Activated CD4-positive, alpha-beta T cell treated with anti-CD3 and anti-CD28 coated beads for 24 hours (primary cell): ENCODE measurements around the gene NKD1.

Source experiments
- DNase-seq, 2 donors: peaks; one replicate each; pipeline ENCODE4 v3.0.0-alpha.2; 2020; ENCODE audit warnings: low read depth in 2 of 2

NKD1 gene

DNA sequence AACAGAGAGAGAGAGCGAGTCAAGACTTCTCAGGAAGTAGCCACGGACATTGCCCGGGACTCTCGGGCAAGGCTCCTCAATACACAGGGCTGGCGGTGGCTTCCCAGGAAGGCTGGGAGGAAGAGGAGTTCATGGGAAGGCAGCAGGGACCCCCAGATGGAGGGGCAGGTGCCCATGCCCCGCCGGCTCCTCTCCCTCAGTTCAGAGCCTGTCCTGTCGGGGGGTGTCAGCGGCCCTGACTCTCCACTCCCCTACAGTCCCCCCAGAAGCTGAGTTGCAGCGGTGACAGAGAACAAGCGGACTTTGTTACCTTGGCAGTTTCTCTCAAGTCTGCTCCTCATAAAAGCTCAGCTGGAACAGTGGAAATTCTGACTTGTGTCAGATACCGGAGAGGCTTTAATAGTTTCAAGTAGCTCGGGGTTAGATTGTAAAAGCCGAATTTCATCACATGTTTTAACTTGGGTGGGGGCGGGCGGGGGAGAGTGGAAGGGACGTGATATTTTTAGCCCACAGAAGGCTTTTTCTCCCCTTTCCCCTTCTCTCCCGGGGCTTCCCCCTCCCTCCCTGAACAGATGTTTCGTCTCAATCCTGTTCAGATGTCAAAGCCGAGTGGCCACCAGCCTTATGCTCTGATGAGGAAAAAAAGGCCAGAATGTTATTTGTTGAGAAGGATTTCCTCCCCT lies 65.2 kb downstream of the NKD1 start:
- DNase-seq: no peak

DNA sequence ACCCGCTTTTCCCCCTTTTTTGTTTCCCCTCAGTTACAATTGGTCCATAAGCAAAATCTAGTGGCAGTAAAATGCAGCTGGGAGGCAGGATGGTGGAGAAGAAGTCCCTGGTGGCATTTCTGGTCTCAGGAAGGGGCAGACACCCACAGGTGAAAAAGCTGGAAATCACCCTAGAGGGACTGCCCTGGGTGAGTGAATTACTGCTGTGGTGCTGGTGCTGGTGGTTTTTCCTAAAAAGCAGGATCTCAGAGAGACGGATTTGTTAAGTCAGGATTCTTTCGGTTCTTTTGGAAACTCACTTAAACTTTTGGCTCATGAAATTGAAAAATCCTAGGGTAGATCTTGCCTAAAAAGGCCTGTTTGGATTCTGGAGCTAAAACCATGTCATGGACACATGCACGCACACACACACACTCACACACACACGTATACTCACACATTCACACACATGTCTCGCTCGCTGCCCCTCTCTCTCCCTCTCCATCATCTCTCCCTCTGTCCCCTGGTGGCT lies 65.8 kb downstream of the NKD1 start:
- DNase-seq: no peak

DNA sequence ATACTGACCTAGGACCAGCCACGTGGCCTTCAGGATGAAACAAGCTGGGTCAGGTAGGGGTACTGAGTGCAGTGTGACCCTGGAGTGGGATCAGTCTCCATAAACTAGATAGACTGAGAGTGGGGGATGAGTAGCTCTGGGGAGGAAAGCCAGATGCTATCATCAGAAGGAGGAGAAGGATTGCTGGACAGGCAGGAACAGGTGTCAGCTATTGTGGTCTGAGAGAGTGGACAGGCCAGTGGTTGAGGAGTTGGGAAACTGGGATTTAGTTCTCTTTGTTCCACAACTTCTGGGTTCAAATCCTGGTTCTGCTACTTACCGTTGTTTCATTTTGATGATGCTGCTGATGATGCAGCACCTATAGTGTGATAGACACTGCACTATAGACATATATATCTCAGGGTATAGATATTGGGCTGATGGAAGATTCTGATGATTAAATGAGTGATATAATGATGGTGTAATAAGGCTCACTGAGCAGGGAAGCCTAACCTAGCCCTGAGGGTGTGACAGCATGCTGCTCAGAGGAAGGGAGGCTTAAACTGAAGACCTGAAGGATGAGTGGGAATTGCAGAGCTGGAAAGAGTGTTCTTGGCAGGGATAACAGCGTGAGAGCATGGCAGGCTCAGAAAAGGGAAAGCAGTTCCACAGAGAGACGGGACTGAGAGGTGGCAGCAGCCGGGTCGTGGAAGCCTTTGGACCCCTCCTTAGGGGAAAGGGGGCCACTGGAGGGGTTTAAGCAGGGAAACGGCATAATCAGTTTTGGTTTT lies 66.9 kb downstream of the NKD1 start:
- DNase-seq: no peak

DNA sequence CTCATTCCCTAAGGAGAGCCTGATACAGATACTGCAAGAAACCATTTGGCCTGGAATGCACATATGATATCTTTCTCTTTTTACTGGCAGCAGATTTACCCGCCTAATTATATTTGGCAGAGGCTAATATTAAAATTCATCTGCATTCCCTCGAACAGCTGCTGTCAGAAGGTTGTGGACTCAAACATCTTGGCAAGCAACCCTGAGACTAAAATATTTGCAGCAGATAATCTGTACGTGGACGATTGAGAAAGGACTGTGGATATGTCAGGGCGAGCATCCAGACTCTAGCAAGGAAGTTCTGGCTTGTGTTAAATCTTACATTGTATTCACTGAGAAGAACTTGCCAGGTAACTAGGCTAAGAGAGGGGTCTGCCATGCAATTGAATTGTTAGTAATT lies 67.7 kb downstream of the NKD1 start:
- no peak for DNase-seq

DNA sequence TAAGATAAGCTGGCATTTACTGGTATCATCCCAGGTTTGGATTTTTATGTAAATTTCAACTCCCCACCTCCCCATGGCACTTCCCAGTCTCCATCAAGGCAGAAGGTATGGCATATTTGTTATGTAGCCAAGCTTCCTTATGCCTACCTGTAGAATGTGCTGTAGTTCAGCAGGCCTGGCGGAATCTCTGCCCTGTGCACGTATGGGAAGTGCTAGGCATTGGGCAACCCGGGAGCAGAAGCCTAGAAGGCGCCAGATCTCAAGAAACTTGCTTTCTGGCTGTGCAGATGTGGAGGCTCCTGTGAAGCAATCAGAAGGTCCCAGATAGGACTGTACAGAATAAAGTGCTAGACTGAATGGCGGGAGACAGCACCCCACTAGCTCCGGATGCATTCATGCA lies 68.2 kb downstream of the NKD1 start:
- no peak for DNase-seq

DNA sequence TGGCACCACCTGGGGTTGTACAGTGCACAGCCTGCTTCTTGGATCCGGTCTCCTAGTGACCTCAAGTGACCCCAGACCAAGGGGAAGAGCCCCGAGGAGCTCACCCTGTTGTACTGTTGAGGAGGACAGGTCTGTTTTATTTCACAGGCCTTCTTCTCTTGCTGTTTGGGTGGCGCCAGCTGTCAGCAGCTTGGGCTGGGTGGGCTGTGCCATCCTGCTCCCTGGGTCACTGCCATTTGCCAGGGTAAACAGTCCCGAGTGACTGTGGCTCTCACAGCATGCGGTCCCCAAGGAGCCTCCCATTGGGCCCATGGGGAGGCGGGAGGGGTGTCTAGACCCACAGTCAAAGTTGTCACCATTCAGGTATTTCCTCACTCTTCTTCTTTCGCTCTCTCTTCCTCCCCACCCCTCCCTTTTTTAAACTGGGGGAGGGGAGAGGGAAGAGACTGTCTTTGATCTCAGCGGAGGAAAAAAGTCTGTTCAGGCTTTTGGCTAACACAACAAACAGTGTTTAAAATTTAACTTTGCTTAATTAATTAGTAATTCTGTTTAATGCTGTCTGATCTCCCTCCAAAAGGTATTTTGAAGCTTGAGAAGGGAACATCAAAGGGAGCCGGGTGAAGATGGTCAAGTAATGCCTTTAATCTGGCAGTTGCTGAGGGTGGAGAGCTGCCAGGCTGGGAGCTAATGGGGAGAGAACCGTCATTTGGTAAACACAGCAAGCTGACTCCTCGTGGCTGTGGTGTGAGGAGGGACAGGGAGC lies 68.9 kb downstream of the NKD1 start:
- DNase-seq: no peak

DNA sequence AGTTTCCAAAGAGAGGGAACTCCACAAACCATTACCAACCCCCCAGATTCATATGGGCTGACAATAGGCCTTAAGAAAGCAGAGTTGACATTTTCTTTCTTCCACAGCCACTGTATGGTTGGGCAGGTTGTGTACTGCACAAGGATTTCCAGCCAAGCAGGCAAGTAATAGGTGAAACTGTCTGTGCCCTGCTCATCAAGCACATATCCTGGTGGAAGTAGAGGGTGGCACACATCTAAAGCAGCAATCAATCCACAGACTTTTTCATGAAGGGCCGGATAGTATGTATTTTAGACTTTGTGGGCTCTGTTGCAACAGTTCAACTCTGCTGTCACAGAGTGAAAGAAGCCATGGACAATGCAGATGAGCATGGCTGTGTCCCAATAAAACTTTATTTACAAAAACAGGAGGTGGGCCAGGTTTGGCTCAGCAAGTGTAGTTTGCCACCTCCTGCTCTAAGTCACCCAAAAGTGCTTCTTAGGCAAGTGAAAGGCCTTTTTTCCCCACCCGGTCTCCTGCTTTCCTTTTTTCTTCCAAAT lies 69.5 kb downstream of the NKD1 start:
- DNase-seq: no peak

DNA sequence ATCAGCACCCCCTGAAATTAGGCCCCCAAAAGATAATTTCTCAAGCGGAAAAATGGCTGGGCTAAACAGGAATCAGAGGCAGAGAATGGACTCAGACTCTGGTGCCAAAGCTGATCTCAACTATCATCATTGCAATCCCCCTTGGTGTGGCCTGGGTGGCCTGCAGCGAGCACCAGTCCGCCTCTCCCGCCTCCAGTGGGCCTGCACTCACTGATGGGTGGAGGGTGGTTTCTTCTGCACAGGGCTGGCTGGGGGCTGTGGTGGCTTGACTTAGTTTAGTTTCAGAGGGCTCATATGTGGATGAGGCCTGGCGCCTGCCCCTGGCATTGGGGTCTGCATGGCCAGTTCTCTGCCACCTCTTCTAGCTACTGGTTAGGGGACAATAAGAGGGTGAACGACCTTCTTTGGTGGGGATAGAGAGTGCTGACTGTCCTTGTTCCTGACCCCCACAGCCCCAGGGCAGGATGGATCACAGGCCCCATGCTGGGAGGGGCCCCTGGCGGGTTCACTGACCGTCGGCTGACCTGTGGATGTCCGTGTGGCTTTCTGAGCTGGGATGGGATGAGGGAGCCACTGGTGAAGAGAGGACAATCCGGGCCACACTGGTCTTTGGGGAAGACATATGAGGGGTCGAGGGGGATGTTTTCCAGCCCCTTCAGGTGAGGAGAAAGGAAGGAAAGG lies 70.2 kb downstream of the NKD1 start:
- no peak for DNase-seq

DNA sequence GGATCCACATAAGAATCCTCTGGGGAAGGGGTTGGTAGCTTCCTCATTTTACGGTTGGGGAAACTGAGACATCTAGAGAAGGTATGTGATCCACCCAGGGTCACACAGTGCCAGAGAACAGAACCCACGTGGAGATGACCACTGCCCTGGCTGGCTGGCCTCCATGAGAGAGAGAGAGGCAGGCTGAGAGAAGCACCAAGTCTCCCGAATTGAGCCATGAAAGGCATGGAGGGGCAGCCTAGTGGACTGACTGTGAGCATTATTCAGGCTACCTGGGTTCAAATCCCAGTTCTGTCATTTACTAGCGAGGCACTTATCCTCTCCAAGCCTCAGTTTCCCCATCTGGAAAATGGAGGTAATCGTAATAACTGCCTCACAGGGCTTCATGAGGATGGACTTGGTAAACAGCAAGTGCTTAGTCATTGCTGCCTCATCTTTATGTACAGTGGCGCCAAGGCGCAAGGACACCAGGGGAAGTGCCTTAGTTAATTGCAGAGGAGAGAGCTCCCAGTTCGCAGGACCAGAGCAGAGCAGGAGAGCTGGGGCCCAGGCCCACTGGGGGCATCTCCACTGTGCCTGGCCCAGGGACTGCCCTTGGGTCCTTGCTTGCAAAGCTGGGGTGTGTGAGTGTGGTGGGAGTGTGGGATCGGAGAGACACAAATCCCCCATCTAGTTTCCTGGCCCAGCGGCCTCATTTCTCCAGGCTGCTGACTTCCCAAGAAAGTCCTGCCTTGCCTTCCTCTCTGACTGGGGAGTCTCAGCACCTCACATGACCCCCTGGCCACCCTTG lies 71.7 kb downstream of the NKD1 start:
- DNase-seq: no peak

DNA sequence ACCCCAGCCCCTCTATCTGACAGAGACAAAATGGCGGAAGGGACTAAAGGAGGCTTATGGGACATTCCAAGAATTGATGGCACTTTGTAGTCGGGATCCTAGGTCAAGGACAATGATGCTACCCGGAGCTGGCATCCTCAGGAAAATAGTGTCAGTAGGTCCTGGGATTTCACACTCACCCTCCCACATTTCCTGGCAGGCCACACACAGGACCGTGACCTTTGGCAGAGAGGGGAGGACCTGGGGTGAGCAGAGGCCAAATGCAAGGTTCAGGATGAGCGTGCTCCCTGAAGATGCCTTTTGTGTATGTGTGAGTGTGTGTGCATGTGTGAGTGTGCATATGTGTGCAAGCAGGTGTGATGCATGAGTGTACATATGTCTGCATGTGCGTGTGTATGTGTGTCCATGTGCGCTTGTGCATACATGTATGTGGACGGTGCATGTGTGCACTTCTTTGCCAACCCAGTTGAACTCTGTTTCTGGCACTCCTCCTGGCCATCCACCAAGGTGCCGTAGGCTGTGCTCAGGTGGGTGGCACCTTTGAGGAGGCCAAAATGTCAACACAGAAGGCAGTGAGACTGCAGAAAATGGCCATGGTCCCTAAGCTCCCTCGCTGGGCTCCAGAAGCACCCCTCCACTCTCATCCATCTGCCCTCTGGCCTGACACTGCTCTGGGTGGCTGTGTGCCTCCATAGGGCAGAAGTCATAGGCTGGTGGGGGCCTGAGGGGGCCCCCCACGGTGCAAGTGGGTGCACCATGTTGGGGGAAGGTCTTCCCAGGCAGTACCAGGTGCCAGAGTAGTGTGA lies 72.7 kb downstream of the NKD1 start:
- DNase-seq: no peak

DNA sequence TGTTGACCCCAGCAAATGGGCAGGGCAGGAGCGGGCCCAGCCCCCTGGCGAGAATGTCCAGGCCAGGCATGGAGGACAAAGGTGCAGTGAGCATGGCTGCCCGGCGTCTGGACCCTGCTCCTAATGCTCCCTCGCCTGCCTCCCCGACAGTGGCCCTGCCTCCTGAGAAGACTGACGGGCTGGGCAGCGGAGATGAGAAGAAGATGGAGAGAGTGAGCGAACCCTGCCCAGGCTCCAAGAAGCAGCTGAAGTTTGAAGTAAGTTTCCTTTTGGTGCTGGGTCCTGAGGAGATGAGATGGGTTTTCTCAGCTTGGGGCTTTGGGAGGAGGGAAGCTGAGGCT lies 73.2 kb downstream of the NKD1 start:
- DNase-seq: no peak

DNA sequence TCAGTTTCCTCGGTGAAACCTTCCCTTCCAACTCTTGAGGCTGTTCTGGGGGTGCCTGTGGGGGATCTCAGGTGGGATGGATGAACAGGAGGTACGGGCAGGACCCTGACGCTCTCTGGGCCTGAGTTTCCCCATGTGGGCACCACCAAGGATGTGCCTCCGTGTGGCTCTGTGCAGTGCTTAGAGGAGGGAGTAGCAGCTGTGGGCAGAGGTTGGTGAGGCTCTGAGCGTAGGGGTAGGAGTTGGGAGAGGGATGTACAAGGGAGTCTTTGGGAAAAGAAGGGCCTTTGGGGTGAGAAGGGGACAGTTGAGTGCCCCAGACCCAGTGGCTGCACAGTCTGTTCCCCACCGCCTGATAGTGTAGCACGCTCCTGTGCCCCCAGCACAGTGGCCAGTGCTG lies 73.8 kb downstream of the NKD1 start:
- DNase-seq: no peak

DNA sequence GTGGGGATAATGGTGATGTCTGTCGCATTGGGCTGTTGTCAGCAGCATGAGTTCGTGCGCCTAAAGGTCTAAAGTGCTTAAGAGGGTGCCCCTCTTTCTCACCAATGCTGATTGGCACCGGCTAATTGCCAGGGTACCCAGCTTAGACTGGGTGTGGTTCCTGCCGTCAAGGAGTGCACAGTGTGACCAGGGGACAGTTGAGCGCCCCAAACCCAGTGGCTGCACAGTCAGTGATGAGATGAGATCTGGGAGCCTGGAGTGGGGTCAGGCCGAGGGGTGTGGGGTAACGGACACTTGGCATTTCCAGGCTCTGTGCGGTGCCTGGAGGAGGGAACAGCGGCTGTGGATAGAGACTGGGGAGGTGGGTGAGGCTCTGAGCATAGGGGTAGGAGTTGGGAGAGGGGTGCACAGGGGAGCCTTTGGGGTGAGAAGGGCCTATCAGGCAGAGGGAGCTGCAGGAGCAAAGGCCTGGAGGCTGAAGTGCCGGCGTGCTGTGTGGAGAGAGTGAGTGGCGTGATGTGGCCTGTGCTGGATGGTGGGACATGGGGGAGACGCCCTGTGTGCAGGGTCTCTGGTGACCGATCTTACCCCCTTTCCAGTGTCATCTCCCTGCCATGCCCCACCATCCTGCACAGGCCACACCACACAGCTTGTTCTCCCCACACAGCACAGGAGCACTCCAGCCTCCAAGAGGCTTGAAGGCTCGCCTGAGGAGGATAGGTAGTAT lies 74.6 kb downstream of the NKD1 start:
- no peak for DNase-seq

DNA sequence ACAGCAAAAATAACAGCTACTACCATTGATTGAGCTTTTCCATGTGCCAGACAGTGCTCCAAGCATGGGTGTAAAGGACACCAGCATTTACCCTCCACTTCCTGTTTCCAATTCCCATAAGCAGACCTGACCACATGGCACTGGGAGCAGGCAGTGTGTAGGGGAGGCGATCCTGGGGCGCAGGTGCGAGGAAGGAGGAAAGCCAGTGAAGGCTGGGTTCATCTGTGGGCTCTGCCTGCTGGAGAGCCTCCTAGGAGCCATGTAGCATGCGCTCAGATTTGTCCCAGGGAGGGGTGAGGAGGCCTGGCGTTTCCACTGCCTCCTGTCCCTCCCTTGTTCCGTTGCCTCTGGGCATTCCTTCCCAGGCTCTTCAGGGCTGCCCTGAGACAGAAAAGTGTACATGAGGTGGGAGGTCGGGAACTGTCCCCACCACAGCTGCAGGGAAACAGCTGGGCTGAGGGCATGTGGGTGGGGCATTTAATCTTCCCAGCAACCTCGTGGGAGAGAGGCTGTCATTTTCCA lies 76.3 kb downstream of the NKD1 start:
- DNase-seq: no peak

DNA sequence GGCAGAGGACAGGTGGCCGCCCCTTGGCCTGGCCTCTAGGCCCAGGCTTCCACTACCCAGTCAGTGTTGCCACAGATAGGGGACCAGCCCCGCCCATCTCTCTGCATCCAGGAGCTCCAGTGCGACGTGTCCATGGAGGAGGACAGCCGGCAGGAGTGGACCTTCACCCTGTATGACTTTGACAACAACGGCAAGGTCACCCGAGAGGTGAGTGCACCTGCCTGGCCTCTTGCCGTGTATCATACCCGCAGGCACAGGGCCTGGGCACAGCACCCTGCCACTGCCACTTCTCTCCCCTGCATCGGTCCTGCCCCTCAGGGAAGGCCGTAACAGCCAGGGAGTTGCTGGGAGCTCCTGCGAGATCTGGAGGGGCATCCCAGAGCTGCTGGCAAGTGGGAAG lies 77.2 kb downstream of the NKD1 start:
- no peak for DNase-seq

DNA sequence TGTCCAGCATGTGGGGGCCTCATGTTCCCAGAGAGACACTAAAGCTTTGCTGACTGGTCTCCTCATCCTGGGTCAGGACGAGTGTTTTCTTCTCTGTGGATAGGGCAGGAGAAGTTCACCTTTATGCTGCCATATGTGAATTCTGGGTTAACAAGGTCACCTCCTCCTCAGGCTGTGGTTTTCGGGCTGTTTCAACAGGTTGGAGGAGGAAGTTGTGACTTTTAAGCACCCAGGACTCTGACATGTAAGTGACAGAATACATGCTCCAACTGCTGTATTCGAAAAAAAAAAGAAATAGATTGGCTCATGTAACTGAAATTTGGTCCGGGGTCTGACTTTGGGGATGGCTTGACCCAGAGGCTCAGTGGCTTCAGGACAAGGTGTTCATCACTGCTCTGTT lies 78.7 kb downstream of the NKD1 start:
- no peak for DNase-seq

DNA sequence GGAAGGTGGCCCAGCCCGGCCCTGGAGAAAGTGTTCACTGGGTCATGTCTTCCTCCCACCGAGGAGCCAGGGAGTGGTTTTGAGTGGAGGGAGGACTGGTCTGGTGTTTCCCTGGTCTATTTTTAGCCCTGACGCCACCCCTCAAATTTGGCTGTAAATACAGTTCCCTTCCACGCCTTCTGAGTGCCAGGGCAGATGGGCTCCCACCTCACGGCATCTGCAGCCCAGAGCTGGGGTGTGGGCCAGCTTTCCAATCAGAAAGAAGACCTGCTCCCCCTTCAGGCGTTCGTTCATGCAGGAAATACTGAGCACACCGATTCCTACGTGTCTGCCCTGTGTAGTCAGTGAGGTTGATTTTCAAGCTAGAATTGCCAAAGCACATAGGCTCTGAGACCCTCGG lies 79.2 kb downstream of the NKD1 start:
- DNase-seq: peak; percentile 18 to 25

DNA sequence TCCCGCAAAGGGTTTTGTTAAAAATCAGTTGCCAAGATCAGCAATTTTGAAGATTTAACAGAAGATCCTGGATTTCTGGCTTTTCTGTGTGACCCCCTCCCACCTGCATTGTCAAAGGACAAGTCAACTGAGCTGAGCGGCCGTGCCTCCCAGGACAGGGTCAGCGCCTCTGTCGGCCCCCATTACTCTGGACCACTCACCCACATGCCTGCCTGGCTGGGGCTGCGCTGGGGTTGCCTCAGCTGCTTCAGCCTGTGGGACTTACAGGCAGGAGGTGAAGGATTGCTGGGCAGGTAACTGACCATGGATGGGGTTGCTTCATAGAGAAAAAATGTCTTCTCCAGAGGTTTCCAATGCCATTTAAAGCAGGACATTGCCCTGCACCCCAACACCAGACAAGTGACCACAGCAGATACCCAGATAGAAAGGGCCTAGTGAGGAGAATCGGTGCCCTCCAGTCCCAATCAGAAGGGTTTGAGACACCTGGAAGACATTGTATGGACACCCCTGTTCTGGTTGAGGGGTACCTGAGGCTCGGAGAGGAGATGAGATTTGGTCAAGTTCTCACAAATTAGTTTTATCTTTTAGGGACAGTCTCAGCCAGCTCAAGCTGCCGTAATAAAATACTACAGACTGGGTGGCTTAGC lies 80.1 kb downstream of the NKD1 start:
- no peak for DNase-seq

DNA sequence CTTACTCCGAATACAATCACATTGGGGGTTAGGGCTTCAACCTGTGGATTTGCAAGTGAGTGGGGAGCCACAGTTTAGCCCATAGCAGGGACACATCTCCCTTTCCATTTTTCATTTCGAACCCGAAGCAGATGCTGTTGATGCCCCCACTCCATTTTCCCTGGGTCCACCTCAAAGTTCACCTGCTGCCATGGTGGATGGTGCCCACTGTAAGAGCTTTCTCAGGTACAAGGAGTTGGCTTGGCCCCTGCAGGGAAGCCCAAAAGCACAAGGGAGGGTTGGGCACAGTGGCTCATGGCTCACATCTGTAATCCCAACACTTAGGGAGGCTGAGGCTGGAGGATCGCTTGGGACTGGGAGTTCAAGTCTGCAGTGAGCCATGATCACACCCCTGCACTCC lies 81.1 kb downstream of the NKD1 start:
- DNase-seq: no peak
